GM10847 (cell line): ENCODE measurements around the gene GRIK4.

ENCODE experiments used
- POLR2A ChIP-seq: IDR thresholded peaks from 2 replicates; pipeline ENCODE4 v1.6.1; 2011; ENCODE audit not compliant: insufficient read length; ENCODE audit errors: extremely low read depth

The GRIK4 gene

GRCh38 chr11:120612513-120613263 is 101.1 kb downstream of the GRIK4 start:
- no peak for TF ChIP-seq POLR2A

DNA sequence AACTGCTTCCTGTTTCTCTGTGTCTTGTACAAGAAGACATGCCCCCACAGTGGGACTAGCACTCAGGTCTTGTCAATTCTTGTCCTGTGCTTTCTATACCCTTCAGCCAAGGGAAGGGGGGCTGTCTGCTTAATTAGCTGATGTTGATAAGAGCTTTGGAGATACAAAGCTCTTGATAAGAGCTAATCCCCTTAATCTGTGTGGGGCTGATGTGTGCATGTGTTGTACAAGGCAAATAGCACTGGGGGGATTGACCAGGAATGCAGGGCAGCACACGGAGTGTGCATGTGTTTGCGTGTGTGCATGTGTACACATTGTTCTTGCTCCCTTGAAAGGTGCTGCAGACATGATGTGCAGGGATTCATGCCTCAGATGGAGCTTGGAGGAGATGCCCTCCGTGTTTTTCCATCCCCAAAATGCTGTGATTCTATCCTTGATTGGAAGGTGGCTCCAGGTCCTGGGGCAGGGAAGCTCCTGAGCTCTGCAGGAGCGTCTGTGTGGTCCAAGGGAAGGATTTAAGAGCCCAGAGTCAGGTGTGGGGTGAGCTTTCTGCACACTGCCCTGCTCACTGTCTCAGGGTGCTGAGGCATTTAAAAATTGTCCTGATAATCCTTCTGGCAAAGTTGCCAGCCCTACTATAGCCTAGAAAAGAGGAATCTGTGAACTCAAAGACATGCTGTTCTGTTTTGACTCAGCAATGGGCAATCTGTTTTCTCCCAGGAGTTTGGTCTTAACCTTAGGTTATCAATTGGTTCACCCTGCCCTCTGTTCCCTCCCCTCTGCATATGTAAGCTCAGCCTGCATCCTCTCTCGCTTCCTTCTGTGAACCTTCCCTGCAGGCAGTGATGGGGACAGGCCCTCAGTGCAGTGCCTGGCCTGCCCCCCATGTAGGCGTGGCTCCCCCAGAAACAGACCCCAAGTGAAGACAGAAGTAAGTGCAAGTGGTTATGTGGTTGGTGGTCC is 102.0 kb downstream of the GRIK4 start:
- no peak for TF ChIP-seq POLR2A

DNA sequence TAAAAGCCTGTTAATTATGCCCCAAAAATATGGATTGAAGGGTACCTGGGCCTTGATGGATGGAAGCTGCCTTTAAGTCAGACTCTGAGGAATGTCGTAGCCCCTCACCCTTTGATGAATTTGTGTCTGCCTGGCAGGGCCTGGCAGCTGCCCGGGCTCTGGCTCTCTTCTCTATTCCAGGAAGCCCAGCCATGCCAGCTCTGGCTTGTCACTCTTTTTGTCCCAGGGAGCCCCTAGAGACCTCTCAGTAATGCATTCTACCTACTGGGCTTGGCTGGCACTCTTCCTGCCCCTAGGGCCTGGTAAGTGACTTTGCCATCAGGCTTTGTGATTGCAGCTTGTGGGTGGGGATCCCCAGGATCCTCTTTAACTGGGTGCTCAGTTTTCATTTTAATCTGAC is 103.8 kb downstream of the GRIK4 start:
- no peak for TF ChIP-seq POLR2A

DNA sequence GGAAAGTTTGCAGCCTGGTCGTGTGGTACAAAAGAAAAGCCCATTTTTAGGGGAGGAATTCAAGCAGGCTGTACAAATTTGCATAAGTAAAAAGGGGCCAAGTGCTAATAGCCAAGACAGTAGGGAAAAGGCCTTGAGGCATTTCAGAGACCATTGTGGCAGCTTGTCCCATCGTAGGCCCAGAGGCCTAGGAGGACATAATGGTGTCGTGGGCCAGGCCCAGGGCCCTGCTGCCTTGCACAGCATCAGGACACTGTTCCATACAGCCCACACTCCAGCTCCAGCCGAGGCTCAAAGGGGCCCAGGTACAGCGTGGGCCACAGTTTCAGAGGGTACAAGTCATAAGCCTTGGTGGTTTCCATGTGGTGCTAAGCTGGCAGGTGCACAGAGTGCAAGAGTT is 106.9 kb downstream of the GRIK4 start:
- no peak for TF ChIP-seq POLR2A

DNA sequence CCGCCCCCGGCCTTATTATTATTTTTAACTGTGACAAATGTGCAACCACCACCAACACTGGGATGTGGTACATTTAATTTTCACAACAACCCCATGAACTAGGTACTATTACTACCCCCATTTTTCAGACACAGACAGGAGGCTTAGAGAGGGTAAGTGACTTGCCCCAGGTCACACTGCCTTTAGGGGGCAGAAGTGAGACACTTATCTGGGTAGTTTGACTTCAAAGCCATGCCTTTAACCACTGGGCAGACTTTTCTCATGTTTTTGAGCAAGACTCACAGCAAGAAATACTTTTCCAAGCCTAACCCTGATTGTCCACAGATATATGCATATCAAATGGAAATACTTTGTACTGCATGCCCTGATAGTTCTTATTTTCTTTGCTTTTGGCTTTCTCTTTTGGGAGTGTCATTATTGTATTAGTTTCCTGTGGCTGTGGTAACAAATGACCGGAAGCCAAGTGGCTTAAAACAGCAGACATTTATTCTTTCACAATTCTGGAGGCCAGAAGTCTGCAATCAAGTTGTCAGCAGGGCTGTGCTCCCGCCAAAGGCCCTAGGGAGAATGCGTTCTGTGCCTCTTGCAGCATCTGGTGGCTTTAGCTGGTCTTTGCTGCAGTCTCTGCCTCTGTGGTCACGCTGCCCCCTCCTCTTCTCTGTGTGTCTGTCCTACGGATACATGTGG is 110.8 kb downstream of the GRIK4 start:
- no peak for TF ChIP-seq POLR2A

DNA sequence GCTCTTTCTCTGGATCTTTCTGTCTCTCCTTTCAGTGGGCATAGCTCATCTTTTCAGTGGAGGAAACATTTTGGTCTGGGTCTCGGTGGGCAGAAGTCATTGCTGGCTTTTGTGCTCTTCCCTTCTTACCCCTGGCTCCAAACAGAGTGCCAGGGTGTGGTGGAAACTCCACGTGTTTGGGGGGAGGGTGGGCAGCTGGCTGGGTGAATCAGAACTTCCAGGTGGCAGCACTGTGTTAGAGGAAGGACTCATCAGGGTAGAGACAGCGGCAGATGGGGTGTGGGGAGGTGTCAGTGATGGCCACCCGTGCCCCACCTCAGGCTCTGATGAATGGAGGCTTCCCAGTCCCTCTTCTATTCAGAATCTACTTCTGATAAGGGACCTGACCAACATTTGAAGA is 114.0 kb downstream of the GRIK4 start:
- no peak for TF ChIP-seq POLR2A

DNA sequence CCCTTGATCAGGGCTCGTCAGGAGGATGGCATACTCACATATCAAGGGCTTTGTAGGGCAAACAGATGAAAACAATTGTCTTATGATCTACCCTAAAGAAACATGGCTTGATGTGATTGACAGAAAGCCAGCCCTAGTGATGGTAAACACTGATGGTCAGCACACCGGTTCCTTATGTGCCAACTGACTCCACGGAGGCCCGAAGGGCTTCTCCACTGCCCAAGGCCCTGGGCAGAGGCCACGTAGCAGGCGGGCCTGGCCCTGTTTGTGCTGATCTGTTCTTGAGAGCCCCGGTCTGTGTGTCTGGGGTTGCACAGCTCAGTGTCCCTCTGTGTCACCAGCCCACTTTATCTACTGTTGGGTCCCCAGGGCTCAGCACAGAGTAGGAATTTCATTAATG is 115.2 kb downstream of the GRIK4 start:
- no peak for TF ChIP-seq POLR2A

GRCh38 chr11:120627327-120628163 is 116.0 kb downstream of the GRIK4 start:
- TF ChIP-seq POLR2A, result no peak

GRCh38 chr11:120629407-120630080 is 118.0 kb downstream of the GRIK4 start:
- TF ChIP-seq POLR2A, result no peak

GRCh38 chr11:120630122-120630521 is 118.6 kb downstream of the GRIK4 start:
- TF ChIP-seq POLR2A, result no peak

- TF ChIP-seq POLR2A, result no peak
Observed at GRCh38 chr11:120632579-120632978, 121.0 kb downstream of the GRIK4 start.

DNA sequence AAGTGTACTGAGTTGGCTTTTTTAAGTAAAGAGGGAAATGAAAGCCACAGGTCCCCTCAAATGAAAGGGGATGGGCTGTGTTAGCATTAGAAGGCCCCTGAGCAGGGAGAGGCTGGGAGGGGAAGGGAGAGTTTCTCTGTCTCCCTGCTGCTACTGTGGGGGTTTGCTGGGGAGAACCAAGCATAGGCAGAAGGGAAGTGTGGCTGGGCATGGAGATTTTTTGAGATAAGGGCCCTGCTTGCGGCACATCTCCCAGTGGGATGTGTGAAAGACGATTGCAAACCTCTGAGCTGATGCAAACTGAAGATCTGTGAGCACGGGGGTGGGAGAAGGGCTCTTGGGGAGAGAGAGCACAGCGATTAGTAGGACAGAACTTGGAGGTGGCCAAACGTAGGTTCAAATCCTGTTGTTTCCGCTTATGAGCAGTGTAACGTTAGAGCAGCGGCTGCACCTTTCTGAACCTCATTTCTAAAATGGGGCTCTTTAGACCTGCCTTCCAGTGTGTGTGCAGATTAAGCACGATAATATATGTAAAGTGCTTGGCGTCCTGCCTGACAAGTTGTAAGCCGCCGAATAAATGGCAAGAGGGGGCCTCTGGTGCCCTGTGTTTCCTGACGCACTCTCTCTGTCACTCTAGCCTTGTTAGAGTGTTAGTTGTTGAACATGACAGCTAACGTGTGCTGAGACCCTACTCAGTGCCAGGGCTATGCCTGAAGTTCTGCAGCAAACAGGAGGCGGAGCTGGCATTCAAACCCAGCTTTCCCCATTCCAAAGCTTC is 122.3 kb downstream of the GRIK4 start:
- no peak for TF ChIP-seq POLR2A

DNA sequence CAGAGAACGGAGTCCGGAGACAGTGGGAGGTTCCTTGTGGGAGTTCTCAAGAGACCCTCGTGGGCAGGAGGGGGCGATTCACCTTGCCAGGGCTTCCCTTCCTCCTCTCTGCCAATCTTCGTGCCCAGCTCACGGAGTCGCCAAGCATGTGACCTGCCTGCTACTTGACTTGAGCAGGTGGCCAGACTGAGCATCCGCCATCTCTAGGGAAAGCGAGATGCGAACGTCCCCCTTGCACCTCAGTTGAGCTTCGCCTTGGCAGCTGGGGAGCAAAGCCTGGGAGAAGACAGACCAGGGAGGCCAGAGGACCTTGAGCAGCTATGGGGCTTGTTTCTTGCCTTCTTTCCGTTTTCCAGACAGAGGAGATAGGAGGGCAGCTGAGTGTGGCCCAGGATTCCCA is 123.2 kb downstream of the GRIK4 start:
- TF ChIP-seq POLR2A, result no peak
